Measurements from ENCODE around the gene SLC39A13.

DNA sequence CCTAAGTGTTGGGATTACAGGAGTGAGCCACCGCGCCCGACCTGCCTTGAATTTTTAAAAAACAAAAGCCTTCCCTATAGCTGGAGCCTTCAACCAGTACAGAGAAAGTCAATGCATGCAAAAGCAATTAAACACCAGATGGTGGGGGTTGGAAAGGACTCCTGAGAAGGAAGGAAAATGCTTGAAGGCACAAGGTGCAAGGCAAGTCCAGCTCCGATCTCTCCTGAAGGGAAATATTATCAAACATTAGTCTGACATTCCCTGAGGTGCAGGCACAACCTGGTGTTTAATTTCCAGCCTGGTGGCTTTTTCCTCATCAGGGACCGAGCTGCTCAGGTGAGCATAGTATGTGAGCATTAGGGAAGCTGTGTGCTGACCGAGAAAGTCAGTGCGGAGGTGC is 53.5 kb downstream of the SLC39A13 start:
- TF ChIP-seq POLR2A (IDR thresholded peaks at IDR 0.05) (no peak), POLR2AphosphoS5 (IDR thresholded peaks at IDR 0.05) (no peak)
- TF ChIP-seq, protein P1, sequence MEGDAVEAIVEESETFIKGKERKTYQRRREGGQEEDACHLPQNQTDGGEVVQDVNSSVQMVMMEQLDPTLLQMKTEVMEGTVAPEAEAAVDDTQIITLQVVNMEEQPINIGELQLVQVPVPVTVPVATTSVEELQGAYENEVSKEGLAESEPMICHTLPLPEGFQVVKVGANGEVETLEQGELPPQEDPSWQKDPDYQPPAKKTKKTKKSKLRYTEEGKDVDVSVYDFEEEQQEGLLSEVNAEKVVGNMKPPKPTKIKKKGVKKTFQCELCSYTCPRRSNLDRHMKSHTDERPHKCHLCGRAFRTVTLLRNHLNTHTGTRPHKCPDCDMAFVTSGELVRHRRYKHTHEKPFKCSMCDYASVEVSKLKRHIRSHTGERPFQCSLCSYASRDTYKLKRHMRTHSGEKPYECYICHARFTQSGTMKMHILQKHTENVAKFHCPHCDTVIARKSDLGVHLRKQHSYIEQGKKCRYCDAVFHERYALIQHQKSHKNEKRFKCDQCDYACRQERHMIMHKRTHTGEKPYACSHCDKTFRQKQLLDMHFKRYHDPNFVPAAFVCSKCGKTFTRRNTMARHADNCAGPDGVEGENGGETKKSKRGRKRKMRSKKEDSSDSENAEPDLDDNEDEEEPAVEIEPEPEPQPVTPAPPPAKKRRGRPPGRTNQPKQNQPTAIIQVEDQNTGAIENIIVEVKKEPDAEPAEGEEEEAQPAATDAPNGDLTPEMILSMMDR (IDR thresholded peaks at IDR 0.05): no peak

All from gastroesophageal sphincter (tissue), 3 donors.